Loucy (cell line): ENCODE results near the gene GRK6.

Experiments
- EZH2phosphoT487 ChIP-seq: fragments of 200-600 bp; IDR thresholded peaks from 2 replicates; pipeline ENCODE4 v1.6.1; 2018; ENCODE audit warnings: antibody characterized with exemption, mild to moderate bottlenecking, moderate library complexity, borderline replicate concordance
- TF ChIP-seq, protein P1 (sequence below): fragments of 200-600 bp; sonication (generic); conservative IDR thresholded peaks from 2 replicates; pipeline ENCODE4 v1.5.1; 2014; ENCODE audit warnings: mild to moderate bottlenecking, antibody characterized with exemption, low read length

DNA sequence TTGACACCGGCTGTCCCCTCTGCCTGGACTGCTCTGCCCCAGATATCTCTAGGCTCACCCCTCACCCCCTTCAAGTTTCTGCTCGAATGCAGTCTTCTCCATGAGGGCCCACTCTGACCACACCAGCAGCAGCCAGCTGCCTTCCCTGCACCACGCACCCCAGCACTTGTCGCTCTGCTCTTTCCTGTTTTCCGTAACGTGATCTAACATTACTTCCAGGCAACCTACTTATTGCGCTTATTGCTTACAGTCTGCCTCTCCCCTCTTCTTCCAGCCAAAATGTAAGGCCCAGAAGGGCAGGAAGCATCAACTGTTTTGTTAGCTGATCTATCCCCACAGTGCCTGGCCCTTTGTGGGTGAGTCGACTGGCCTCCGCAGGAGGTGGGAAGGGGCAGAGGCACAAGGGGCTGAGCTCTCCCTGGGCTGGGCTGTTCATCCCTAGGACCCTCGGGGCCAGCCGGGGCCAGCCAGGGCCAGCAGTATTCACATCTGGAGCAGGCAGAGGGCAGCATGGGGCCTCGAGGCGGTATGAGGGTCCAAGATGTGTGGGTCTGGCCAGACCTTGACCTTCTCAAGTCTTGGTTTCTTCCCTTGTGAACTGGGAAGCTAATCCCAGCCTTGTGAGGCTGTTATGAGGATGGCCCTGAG, 58.5 kb downstream of the GRK6 start:
- TF ChIP-seq, protein P1, sequence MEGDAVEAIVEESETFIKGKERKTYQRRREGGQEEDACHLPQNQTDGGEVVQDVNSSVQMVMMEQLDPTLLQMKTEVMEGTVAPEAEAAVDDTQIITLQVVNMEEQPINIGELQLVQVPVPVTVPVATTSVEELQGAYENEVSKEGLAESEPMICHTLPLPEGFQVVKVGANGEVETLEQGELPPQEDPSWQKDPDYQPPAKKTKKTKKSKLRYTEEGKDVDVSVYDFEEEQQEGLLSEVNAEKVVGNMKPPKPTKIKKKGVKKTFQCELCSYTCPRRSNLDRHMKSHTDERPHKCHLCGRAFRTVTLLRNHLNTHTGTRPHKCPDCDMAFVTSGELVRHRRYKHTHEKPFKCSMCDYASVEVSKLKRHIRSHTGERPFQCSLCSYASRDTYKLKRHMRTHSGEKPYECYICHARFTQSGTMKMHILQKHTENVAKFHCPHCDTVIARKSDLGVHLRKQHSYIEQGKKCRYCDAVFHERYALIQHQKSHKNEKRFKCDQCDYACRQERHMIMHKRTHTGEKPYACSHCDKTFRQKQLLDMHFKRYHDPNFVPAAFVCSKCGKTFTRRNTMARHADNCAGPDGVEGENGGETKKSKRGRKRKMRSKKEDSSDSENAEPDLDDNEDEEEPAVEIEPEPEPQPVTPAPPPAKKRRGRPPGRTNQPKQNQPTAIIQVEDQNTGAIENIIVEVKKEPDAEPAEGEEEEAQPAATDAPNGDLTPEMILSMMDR = no peak
- no peak for TF ChIP-seq EZH2phosphoT487
